ENCODE results near the gene MINAR1. TPM values are rescaled to one million over a fixed set of nuclear protein-coding genes. Genes with fewer than 3 reads are reported as not detected.

The MINAR1 gene
- total and polyA plus RNA-seq, 7 donors, result 0.14 to 0.36 (median 0.16) TPM; not detected in 2

DNA sequence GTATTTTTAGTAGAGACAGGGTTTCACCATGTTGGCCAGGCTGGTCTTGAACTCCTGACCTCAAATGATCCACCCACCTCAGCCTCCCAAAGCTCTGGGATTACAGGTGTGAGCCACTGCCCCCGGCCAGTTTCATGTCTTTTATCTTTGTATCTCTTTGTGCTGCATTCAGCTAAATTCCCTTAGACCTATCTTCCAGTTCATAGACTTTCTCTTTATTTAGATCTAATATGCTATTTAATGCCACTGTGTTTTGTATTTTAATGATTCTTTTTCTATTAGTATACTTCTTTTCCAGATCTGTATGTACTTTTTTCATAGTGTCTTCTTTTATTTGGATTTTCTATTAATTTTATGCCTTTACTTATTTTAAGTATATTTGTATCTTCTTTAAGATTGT is 14.9 kb downstream of the MINAR1 start:
- TF ChIP-seq EP300 (IDR thresholded peaks at IDR 0.05) (no peak), POLR2AphosphoS5 (IDR thresholded peaks at IDR 0.05) (no peak), POLR2A (IDR thresholded peaks at IDR 0.05) (no peak)
- TF ChIP-seq, protein P1, sequence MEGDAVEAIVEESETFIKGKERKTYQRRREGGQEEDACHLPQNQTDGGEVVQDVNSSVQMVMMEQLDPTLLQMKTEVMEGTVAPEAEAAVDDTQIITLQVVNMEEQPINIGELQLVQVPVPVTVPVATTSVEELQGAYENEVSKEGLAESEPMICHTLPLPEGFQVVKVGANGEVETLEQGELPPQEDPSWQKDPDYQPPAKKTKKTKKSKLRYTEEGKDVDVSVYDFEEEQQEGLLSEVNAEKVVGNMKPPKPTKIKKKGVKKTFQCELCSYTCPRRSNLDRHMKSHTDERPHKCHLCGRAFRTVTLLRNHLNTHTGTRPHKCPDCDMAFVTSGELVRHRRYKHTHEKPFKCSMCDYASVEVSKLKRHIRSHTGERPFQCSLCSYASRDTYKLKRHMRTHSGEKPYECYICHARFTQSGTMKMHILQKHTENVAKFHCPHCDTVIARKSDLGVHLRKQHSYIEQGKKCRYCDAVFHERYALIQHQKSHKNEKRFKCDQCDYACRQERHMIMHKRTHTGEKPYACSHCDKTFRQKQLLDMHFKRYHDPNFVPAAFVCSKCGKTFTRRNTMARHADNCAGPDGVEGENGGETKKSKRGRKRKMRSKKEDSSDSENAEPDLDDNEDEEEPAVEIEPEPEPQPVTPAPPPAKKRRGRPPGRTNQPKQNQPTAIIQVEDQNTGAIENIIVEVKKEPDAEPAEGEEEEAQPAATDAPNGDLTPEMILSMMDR (IDR thresholded peaks at IDR 0.05), result no peak
- H3K9me3 ChIP-seq, result peaks cover 0 to 9% (median 3%) of the 10 kb centered on the region in 4 donors
- H3K4me1 ChIP-seq, result no peaks in the 10 kb centered on the region
- H3K27me3 ChIP-seq, result peaks cover 0 to 20% (median 8%) of the 10 kb centered on the region in 3 donors
- 82 to 83% methylated on average over 1 of the region's 1 CpG for WGBS, 2 donors
- intact Hi-C loops (cut with DNase I), result no loop called here
- no peaks in the 10 kb centered on the region for H3K36me3 ChIP-seq
- no peak overlapping the region for H3K4me3 ChIP-seq
- DNase-seq, result no peak
- no peak overlapping the region for H3K27ac ChIP-seq

DNA sequence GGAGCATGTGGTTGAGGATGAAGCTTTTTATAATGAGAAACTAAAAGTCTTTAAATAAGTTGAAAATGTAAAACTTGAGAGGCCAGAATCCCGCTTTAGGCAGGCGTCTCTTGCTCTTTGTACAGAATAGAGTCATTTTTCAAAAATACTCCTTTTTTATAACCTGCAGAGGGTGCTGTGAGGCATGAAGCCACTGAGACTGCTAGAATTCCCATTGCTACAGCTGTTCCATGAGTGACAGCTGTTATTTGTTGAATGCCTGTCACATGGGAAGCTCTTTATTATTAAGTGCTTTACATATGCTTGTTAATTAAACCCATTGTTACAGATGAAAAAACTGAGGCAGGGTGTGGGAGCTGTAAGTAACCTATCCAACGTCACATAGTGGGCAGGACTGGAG is 18.5 kb downstream of the MINAR1 start:
- H3K4me1 ChIP-seq, result no peaks in the 10 kb centered on the region
- no peak overlapping the region for H3K4me3 ChIP-seq
- no peaks in the 10 kb centered on the region for H3K36me3 ChIP-seq
- WGBS, 2 donors, result 81 to 84% methylated on average over 3 of the region's 3 CpGs
- H3K27me3 ChIP-seq, result peaks cover 0 to 20% (median 8%) of the 10 kb centered on the region in 3 donors
- TF ChIP-seq POLR2A (IDR thresholded peaks at IDR 0.05) (no peak), POLR2AphosphoS5 (IDR thresholded peaks at IDR 0.05) (no peak), EP300 (IDR thresholded peaks at IDR 0.05) (no peak)
- TF ChIP-seq, protein P1 (IDR thresholded peaks at IDR 0.05), result no peak
- intact Hi-C loops (cut with DNase I), result no loop called here
- H3K27ac ChIP-seq, result no peak overlapping the region
- no peak for DNase-seq
- peaks cover 0 to 8% (median under 1%) of the 10 kb centered on the region in 4 donors for H3K9me3 ChIP-seq

DNA sequence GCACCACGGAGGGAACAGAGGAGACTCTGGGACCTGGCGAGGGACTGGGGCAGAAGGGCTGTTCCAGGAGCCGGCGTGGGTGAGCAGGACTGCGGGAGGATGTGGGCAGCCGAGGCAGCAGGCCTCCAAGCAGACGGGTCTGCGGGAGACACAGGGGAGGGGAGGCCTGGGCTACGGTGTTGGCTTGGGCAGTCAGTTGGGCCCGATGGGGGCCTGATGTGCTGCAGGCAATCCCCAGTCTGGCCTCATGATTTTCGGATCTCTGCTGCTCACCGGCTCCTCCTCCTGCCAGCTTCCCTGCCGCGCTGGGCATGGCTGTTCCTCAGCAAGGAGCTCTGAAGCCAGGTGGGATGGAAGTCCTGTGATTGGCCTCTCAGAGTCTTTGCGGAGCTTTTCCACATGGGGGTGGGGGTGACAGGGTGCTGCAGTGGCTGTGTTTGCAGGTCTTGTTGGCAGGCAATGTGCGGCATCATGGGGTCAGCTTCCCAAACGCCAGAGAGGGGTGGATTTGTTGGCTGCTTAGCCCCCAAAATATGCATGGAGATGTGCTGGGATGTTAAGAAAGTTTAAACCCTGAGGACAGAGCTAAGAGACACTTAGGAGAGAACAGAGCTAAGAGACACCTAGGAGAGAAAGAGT is 19.3 kb downstream of the MINAR1 start:
- Histone ChIP-seq H3K36me3 (no peaks in the 10 kb centered on the region), H3K27me3 (peaks cover 0 to 20% (median 8%) of the 10 kb centered on the region in 3 donors), H3K27ac (no peak overlapping the region), H3K4me3 (no peak overlapping the region), H3K4me1 (no peaks in the 10 kb centered on the region), H3K9me3 (peaks cover 0 to 3% (median 0%) of the 10 kb centered on the region in 4 donors)
- DNase-seq, result no peak
- intact Hi-C loops (cut with DNase I), result no loop called here
- TF ChIP-seq EP300 (IDR thresholded peaks at IDR 0.05), result no peak
- TF ChIP-seq POLR2AphosphoS5 (IDR thresholded peaks at IDR 0.05), result no peak
- no peak for TF ChIP-seq POLR2A (IDR thresholded peaks at IDR 0.05)
- TF ChIP-seq, protein P1 (IDR thresholded peaks at IDR 0.05), result no peak
- WGBS, 2 donors, result 45 to 69% methylated on average over 17 of the region's 17 CpGs

DNA sequence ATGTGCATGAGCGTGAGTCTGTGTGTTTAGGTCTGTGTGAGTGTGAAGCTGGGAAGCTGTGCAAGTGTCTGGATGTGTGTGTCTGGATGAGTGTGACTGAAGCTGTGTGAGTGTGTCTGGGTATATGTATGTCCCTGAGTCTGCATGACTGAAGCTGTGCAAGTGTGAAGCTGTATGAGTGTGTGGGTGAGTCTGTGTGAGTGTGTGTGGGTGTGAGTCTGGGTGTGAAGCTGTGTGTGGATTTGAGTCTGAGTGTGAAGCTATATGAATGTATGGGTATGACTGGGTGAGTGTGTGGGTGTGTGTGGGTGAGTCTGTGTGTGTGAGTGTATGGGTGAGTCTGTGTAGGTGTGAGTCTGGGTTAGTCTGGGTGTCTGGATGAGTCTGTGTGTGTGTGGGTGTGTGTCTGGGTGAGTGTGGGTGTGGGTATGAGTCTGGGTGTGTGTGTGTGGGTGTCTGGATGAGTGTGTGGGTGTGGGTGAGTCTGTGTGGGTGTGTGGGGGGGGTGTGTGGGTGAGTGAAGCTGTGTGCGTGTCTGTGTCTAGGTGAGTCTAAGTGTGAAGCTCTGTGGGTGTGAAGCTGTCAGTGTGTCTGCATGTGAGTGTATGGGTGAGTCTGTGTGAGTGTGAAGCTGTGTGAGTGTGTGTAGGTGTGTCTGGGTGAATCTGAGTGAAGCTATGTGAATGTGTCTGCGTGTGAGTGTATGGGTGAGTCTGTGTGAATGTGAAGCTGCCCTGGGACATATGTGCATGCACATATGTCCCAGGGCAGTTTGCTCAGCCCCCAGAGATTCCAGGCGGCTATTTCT is 20.3 kb downstream of the MINAR1 start:
- Histone ChIP-seq H3K4me1 (no peaks in the 10 kb centered on the region), H3K9me3 (no peaks in the 10 kb centered on the region), H3K27me3 (peaks cover 0 to 20% (median 8%) of the 10 kb centered on the region in 3 donors), H3K27ac (no peak overlapping the region), H3K36me3 (no peaks in the 10 kb centered on the region), H3K4me3 (no peak overlapping the region)
- TF ChIP-seq, protein P1 (IDR thresholded peaks at IDR 0.05), result no peak
- TF ChIP-seq POLR2AphosphoS5 (IDR thresholded peaks at IDR 0.05) (no peak), POLR2A (IDR thresholded peaks at IDR 0.05) (no peak), EP300 (IDR thresholded peaks at IDR 0.05) (no peak)
- 84 to 85% methylated on average over 4 of the region's 4 CpGs for WGBS, 2 donors
- intact Hi-C loops (cut with DNase I), result no loop called here
- DNase-seq, result no peak

Data from sigmoid colon (tissue), 7 donors.